Ovary (tissue), 9 donors: ENCODE data around the gene SLC1A7. TPM values are rescaled to one million over a fixed set of nuclear protein-coding genes. Genes with fewer than 3 reads are reported as not detected.

Source experiments
- DNase-seq, 5 donors: peaks; one replicate each; pipeline ENCODE4 v3.0.0-alpha.2; 2019 to 2020
- H3K27ac ChIP-seq, 2 donors: fragments of 200-600 bp; one replicate each; pipeline versions ENCODE4 v1.5.1 to v1.8.0; 2019 to 2022
- H3K27me3 ChIP-seq: fragments of 200-600 bp; one replicate; pipeline ENCODE4 v1.8.0; 2022
- H3K36me3 ChIP-seq: fragments of 200-600 bp; sonication (generic); one replicate; pipeline ENCODE4 v1.5.1; 2019
- H3K4me1 ChIP-seq: one replicate; pipeline ENCODE4 v1.8.1; 2013; ENCODE audit warnings: mild to moderate bottlenecking, moderate library complexity; ENCODE audit not compliant: insufficient read depth
- H3K4me3 ChIP-seq: fragments of 200-600 bp; sonication (generic); one replicate; pipeline ENCODE4 v1.5.1; 2017
- H3K9me3 ChIP-seq, 2 donors: fragments of 200-600 bp in 1 of 2; sonication (generic) in 1 of 2; one replicate each; pipeline versions ENCODE4 v1.5.1 to v1.8.1; 2013 to 2019; ENCODE audit warnings: mild to moderate bottlenecking in 1 of 2, moderate library complexity in 1 of 2
- EP300 ChIP-seq: sonication (generic); formaldehyde crosslinking; IDR thresholded peaks from one replicate; pipeline ENCODE4 v1.6.1; 2017; ENCODE audit warnings: antibody characterized with exemption
- POLR2A ChIP-seq: fragments of 450-650 bp; IDR thresholded peaks from one replicate; pipeline ENCODE4 v1.6.1; 2017; ENCODE audit warnings: antibody characterized with exemption, mild to moderate bottlenecking, moderate library complexity
- WGBS, 3 donors: extraction: QIAGEN DNeasy Blood & Tissue Kit in 1 of 3; methylation state at CpG; one replicate each; pipeline versions ENCODE4 v1.1.5 to v1.1.7; 2013 to 2017; 5-methylcytosine and 5-hydroxymethylcytosine counted together
- intact Hi-C, 4 donors: fragments of 100-400 bp; cut with DNase I; formaldehyde crosslinking; loops; one replicate each; pipeline versions ENCODE4 v1.11.0 to v1.15.1; 2022 to 2023
- polyA plus RNA-seq, 2 donors: library from polyadenylated mRNA; stranded (reverse); fragments of 200-250 nt in 1 of 2; fragments of 350-450 nt in 1 of 2; fragmentation: Illumina TruSeq in 1 of 2; extraction: RNeasy Lipid Tissue Mini Kit (QIAGEN cat#74804) in 1 of 2; gene quantifications; one replicate each; pipeline ENCODE4 v1.2.3, GENCODE V29; 2013 to 2014
- total RNA-seq, 7 donors: library from RNA; depleted of rRNA in 2 of 7; stranded (reverse); fragments of >200 nt in 2 of 7; fragmentation: NEBNext Ultra II Directional in 3 of 7; extraction: Animal tissue kit (Norgen Biotek cat#: 25700) in 3 of 7; gene quantifications; one replicate each; pipeline versions ENCODE4 v1.1.0 to v1.2.4, GENCODE V29; 2016 to 2023
- TF ChIP-seq, protein P1 (sequence below), 3 donors: fragments of 450-650 bp in 2 of 3; fragments of 200-600 bp in 1 of 3; IDR thresholded peaks; one replicate each; pipeline versions ENCODE4 v1.5.1 to v1.8.0; 2016 to 2022; ENCODE audit warnings: antibody characterized with exemption in 3 of 3, mild to moderate bottlenecking in 1 of 3
- donor health status: DM: no; HTN: no; CAD: no; lungs with moderate emphysema.
- donor health status: DM: no; HTN: no; CAD: no.
- donor health status: Bipolar disorder and iron deficiency.
- donor health status: DM: yes; HTN: yes; CAD: no.
- donor health status: DM: no; HTN: no; CAD: no.
- donor health status: DM: yes; HTN: yes; CAD: no.

Gene SLC1A7
- total and polyA plus RNA-seq, 9 donors, result 0.25 to 0.28 TPM; not detected in 7

DNA sequence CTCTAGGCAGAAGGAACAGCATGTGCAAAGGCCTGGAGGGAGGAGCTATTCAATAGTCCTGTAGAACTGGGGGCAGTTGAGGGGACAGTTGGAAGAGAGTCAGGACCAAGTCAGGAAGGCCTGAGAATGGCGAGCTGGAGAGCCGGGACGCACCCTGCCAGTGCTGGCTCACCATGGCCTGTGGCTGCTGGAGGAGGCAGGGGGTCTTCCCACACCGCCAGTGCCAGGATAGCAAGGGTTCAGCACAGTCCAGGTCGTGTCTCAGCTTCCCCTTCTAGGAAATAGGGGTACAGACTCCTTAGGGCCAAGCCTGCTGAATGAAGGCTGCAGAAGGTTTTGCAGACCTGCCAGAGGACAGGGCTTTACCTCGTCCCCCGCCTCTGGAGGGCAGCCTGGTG, 73.2 kb downstream of the SLC1A7 start:
- no peak overlapping the region for H3K27ac ChIP-seq
- no peak overlapping the region for H3K4me3 ChIP-seq
- H3K27me3 ChIP-seq, result no peaks in the 10 kb centered on the region
- H3K9me3 ChIP-seq, result no peaks in the 10 kb centered on the region
- intact Hi-C loops, result loop anchor here in 1 of 4 donors (10.0 kb wide), 2 partner anchors 54 to 116 kb away; no protein-coding TSS in a partner anchor
- peak in 1 of 5 donors; percentile 25 for DNase-seq
- H3K36me3 ChIP-seq, result no peaks in the 10 kb centered on the region
- H3K4me1 ChIP-seq, result peaks cover 6% of the 10 kb centered on the region
- TF ChIP-seq POLR2A, result no peak
- TF ChIP-seq, protein P1, sequence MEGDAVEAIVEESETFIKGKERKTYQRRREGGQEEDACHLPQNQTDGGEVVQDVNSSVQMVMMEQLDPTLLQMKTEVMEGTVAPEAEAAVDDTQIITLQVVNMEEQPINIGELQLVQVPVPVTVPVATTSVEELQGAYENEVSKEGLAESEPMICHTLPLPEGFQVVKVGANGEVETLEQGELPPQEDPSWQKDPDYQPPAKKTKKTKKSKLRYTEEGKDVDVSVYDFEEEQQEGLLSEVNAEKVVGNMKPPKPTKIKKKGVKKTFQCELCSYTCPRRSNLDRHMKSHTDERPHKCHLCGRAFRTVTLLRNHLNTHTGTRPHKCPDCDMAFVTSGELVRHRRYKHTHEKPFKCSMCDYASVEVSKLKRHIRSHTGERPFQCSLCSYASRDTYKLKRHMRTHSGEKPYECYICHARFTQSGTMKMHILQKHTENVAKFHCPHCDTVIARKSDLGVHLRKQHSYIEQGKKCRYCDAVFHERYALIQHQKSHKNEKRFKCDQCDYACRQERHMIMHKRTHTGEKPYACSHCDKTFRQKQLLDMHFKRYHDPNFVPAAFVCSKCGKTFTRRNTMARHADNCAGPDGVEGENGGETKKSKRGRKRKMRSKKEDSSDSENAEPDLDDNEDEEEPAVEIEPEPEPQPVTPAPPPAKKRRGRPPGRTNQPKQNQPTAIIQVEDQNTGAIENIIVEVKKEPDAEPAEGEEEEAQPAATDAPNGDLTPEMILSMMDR (IDR thresholded peaks at IDR 0.05), result no peak
- TF ChIP-seq EP300, result no peak
- WGBS, 3 donors, result 90 to 99% (median 94%) methylated on average over 6 to 7 of the region's 7 CpGs

- Histone ChIP-seq H3K36me3 (no peaks in the 10 kb centered on the region), H3K9me3 (no peaks in the 10 kb centered on the region), H3K4me1 (peaks cover 8% of the 10 kb centered on the region), H3K27ac (no peak overlapping the region), H3K4me3 (no peak overlapping the region), H3K27me3 (no peaks in the 10 kb centered on the region)
- intact Hi-C loops, result loop anchor here in 1 of 4 donors (10.0 kb wide), 2 partner anchors 54 to 116 kb away; no protein-coding TSS in a partner anchor
- WGBS, 3 donors, result 83 to 94% (median 93%) methylated on average over 5 to 7 of the region's 7 CpGs
- TF ChIP-seq EP300 (no peak), POLR2A (no peak)
- TF ChIP-seq, protein P1 (IDR thresholded peaks at IDR 0.05), result no peak
- peak in 4 of 5 donors; percentile 11 to 25 (median 14) for DNase-seq
These were observed 73.9 kb downstream of the SLC1A7 start for GRCh38 chr1:53068314-53069099.

GRCh38 chr1:53067886-53068285, 74.6 kb downstream of the SLC1A7 start:
- Histone ChIP-seq H3K27me3 (no peaks in the 10 kb centered on the region), H3K4me1 (peaks cover 12% of the 10 kb centered on the region), H3K9me3 (no peaks in the 10 kb centered on the region), H3K4me3 (no peak overlapping the region), H3K36me3 (no peaks in the 10 kb centered on the region), H3K27ac (no peak overlapping the region)
- no peak for DNase-seq
- intact Hi-C loops, result loop anchor here in 1 of 4 donors (10.0 kb wide), 2 partner anchors 53 to 117 kb away; no protein-coding TSS in a partner anchor
- TF ChIP-seq, protein P1 (IDR thresholded peaks at IDR 0.05), result no peak
- TF ChIP-seq EP300, result no peak
- TF ChIP-seq POLR2A, result no peak
- 91 to 95% (median 92%) methylated on average over 2 of the region's 2 CpGs for WGBS, 3 donors

GRCh38 chr1:53066891-53067738, 75.3 kb downstream of the SLC1A7 start:
- Histone ChIP-seq H3K4me3 (no peak overlapping the region), H3K4me1 (peaks cover 12% of the 10 kb centered on the region), H3K9me3 (no peaks in the 10 kb centered on the region), H3K36me3 (no peaks in the 10 kb centered on the region), H3K27ac (no peak overlapping the region), H3K27me3 (no peaks in the 10 kb centered on the region)
- intact Hi-C loops, result loop anchor here in 1 of 4 donors (10.0 kb wide), 2 partner anchors 52 to 118 kb away; no protein-coding TSS in a partner anchor
- DNase-seq, result peak in 4 of 5 donors; percentile 18 to 38 (median 28)
- TF ChIP-seq POLR2A (no peak), EP300 (no peak)
- TF ChIP-seq, protein P1 (IDR thresholded peaks at IDR 0.05), result no peak
- WGBS, 3 donors, result 73 to 76% (median 75%) methylated on average over 13 of the region's 13 CpGs
